Sigmoid colon (tissue), 7 donors: Measurements from ENCODE around the gene GRID1. TPM values are rescaled to one million over a fixed set of nuclear protein-coding genes. Genes with fewer than 3 reads are reported as not detected.

Source experiments
- DNase-seq: peaks from one replicate; pipeline ENCODE4 v3.0.0-alpha.2; 2019
- H3K27ac ChIP-seq, 4 donors: fragments of 200-600 bp; sonication (generic); one replicate each; pipeline ENCODE4 v1.5.1; 2016 to 2019; ENCODE audit warnings: mild to moderate bottlenecking in 1 of 4
- H3K27me3 ChIP-seq, 3 donors: fragments of 200-600 bp; sonication (generic); one replicate each; pipeline ENCODE4 v1.5.1; 2019; ENCODE audit warnings: mild to moderate bottlenecking in 1 of 3
- H3K36me3 ChIP-seq, 4 donors: fragments of 200-600 bp; sonication (generic); one replicate each; pipeline ENCODE4 v1.5.1; 2016 to 2019
- H3K4me1 ChIP-seq, 4 donors: fragments of 200-600 bp; sonication (generic); one replicate each; pipeline ENCODE4 v1.5.1; 2017 to 2019
- H3K4me3 ChIP-seq, 4 donors: fragments of 200-600 bp; sonication (generic); one replicate each; pipeline ENCODE4 v1.5.1; 2017 to 2019; ENCODE audit warnings: mild to moderate bottlenecking in 2 of 4, moderate library complexity in 1 of 4
- H3K9me3 ChIP-seq, 4 donors: fragments of 200-600 bp in 3 of 4; sonication (generic) in 3 of 4; one replicate each; pipeline versions ENCODE4 v1.5.1 to v1.6.1; 2013 to 2019
- CTCF ChIP-seq, 4 experiments: fragments of 450-650 bp in 3 of 4; fragments of 200-600 bp in 1 of 4; IDR thresholded peaks; one replicate each; pipeline ENCODE4 v1.5.1; 2016 to 2019; ENCODE audit warnings: antibody characterized with exemption in 4 of 4, mild to moderate bottlenecking in 3 of 4, moderate library complexity in 2 of 4
- EP300 ChIP-seq, 4 donors: sonication (generic); formaldehyde crosslinking; IDR thresholded peaks; one replicate each; pipeline ENCODE4 v1.6.1; 2017; ENCODE audit warnings: antibody characterized with exemption in 4 of 4
- POLR2A ChIP-seq, 2 donors: fragments of 450-650 bp; IDR thresholded peaks; one replicate each; pipeline ENCODE4 v1.6.1; 2016; ENCODE audit warnings: antibody characterized with exemption in 2 of 2, mild to moderate bottlenecking in 2 of 2, moderate library complexity in 2 of 2
- POLR2AphosphoS5 ChIP-seq, 4 donors: sonication (generic); formaldehyde crosslinking; IDR thresholded peaks; one replicate each; pipeline ENCODE4 v1.6.1; 2017; ENCODE audit warnings: antibody characterized with exemption in 4 of 4
- WGBS, 2 donors: extraction: QIAGEN DNeasy Blood & Tissue Kit; methylation state at CpG; one replicate each; pipeline ENCODE4 v1.1.7; 2013; 5-methylcytosine and 5-hydroxymethylcytosine counted together
- intact Hi-C: fragments of 100-400 bp; cut with DNase I; formaldehyde crosslinking; loops from one replicate; pipeline ENCODE4 v1.15.1; 2023
- polyA plus RNA-seq, 3 donors: library from polyadenylated mRNA; stranded (reverse); fragments of 200-250 nt; gene quantifications; one replicate each; pipeline ENCODE4 v1.2.3, GENCODE V29; 2013
- total RNA-seq, 4 donors: library from RNA; depleted of rRNA; stranded (reverse); fragments of >200 nt; gene quantifications; one replicate each; pipeline ENCODE4 v1.1.0, GENCODE V29; 2016
- donor health status: healthy with polysubstance abuse.
- donor health status: Bipolar disorder and iron deficiency.
- donor health status: healthy.

Gene GRID1
- total and polyA plus RNA-seq, 7 donors, result 0.66 to 4.7 (median 1.1) TPM; not detected in 2

- DNase-seq, result no peak
- no peak overlapping the region for H3K27ac ChIP-seq
- no peaks in the 10 kb centered on the region for H3K4me1 ChIP-seq
- intact Hi-C loops, result no loop called here
- H3K4me3 ChIP-seq, result no peak overlapping the region
- H3K27me3 ChIP-seq, result no peaks in the 10 kb centered on the region
- H3K36me3 ChIP-seq, result no peaks in the 10 kb centered on the region
- H3K9me3 ChIP-seq, result no peaks in the 10 kb centered on the region
- 74 to 86% methylated on average over 14 of the region's 14 CpGs for WGBS, 2 donors
- TF ChIP-seq POLR2A (IDR thresholded peaks at IDR 0.05), result no peak
- no peak for TF ChIP-seq EP300 (IDR thresholded peaks at IDR 0.05)
Measured at GRCh38 chr10:86255405-86256251, 111.0 kb downstream of the GRID1 start.

- no peak for TF ChIP-seq POLR2A (IDR thresholded peaks at IDR 0.05)
- no peak for TF ChIP-seq POLR2AphosphoS5 (IDR thresholded peaks at IDR 0.05)
- no peak for TF ChIP-seq CTCF (IDR thresholded peaks at IDR 0.05)
- no peak for TF ChIP-seq EP300 (IDR thresholded peaks at IDR 0.05)
- Histone ChIP-seq H3K4me3 (no peak overlapping the region), H3K9me3 (no peaks in the 10 kb centered on the region), H3K27ac (no peak overlapping the region), H3K4me1 (no peaks in the 10 kb centered on the region), H3K36me3 (no peaks in the 10 kb centered on the region), H3K27me3 (no peaks in the 10 kb centered on the region)
- WGBS, 2 donors, result 50 to 74% methylated on average over 6 of the region's 6 CpGs
- DNase-seq, result no peak
- intact Hi-C loops, result no loop called here
Measured at GRCh38 chr10:86254526-86255174, 111.9 kb downstream of the GRID1 start.

- Histone ChIP-seq H3K36me3 (no peaks in the 10 kb centered on the region), H3K27ac (no peak overlapping the region), H3K9me3 (no peaks in the 10 kb centered on the region), H3K4me3 (no peak overlapping the region), H3K4me1 (no peaks in the 10 kb centered on the region), H3K27me3 (no peaks in the 10 kb centered on the region)
- intact Hi-C loops, result no loop called here
- TF ChIP-seq CTCF (IDR thresholded peaks at IDR 0.05) (no peak), POLR2A (IDR thresholded peaks at IDR 0.05) (no peak), POLR2AphosphoS5 (IDR thresholded peaks at IDR 0.05) (no peak), EP300 (IDR thresholded peaks at IDR 0.05) (no peak)
- no peak for DNase-seq
Measured at GRCh38 chr10:86254081-86254480, 112.5 kb downstream of the GRID1 start.

DNA sequence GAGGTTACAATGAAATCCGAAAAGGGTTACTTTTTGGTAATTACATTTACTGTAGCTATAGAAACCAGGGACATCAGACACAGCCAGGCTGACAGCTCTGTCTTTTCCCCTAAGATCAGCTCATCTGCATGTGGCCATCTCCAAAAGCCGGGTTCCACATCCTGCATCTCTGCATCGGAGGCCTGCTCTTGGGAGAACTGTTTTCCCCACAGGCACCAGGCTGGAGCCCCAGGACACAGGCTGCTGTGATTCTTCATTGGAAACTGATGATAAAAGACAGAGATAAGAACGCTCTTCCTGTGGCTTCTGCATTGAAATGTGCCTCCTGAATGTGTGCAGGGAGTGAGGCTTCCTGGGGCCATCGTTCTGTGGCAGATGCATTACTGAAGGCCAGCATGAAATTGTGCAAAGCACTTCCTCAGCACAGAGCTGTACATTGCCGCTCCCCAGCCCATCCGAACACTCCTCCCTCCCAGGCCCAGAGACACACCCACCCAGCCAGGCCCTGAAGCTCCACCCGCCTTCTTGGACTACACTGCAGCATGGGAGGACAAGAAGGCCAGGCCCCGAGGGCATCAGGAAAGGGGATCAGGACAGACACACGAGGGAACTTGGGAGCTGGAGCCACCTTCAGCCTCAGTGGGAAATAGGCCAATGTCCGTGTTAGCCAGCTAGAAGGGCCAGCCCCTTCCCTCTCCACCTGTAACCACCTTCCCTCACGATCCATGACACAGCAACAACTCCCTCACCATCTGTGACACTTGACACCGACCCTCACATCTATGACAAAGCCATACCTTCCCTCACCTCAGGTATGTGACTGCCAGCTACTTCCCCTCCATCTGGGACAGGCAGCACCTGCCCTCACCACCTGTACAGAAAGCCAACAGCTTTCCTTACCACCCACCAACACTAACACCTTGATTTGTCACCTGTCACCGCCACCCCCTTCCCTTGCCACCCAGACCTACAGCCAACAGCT is 113.2 kb downstream of the GRID1 start:
- no peak overlapping the region for H3K27ac ChIP-seq
- no peak overlapping the region for H3K4me3 ChIP-seq
- H3K9me3 ChIP-seq, result no peaks in the 10 kb centered on the region
- H3K4me1 ChIP-seq, result no peaks in the 10 kb centered on the region
- intact Hi-C loops, result no loop called here
- 38 to 57% methylated on average over 14 of the region's 14 CpGs for WGBS, 2 donors
- H3K36me3 ChIP-seq, result no peaks in the 10 kb centered on the region
- H3K27me3 ChIP-seq, result no peaks in the 10 kb centered on the region
- TF ChIP-seq EP300 (IDR thresholded peaks at IDR 0.05) (no peak), POLR2A (IDR thresholded peaks at IDR 0.05) (no peak), CTCF (IDR thresholded peaks at IDR 0.05) (no peak), POLR2AphosphoS5 (IDR thresholded peaks at IDR 0.05) (no peak)
- no peak for DNase-seq
